Stimulated activated CD4-positive, alpha-beta T cell treated with anti-CD3 and anti-CD28 coated beads, Interleukin-2, amount 100 ng/mL, for 24 hours (primary cell): ENCODE data around the gene LRRC74B.
"Not testable (repeated sequence)": the region's sequence is repeated elsewhere in the genome, so short reads cannot be mapped to it uniquely, and the experiment has no call there.

Source experiments
- DNase-seq, 2 donors: peaks; one replicate each; pipeline ENCODE4 v3.0.0-alpha.2; 2020

LRRC74B gene

GRCh38 chr22:21032037-21032867, 13.5 kb upstream of the LRRC74B start, which contains the start of gene SLC7A4:
TSS of gene SLC7A4 (minus strand) at chr22:21032561. CDS start at chr22:21031812, 749 bp downstream.
- DNase-seq = no peak

- DNase-seq = no peak
These were observed 12.7 kb upstream of the LRRC74B start for GRCh38 chr22:21032868-21033688.

DNA sequence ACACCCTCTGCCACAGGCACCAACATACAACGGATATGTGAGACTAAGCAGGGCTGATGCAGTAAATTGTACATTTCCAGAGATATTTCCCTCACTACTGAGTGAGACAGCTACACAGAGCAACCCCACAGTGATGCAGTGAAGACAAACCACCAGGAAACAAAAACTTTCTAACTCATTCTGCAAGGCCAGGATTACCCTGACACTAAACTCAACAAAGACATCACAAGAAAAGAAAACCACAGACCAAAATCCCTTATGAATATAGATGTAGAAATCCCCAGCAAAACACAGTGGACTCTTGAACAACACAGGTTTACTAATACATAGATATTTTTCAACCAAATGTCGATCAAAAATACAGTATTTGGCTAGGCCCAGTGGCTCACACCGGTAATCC, 11.9 kb upstream of the LRRC74B start:
- DNase-seq = no peak

- DNase-seq = no peak
These were observed 10.8 kb upstream of the LRRC74B start for GRCh38 chr22:21034989-21035388.

DNA sequence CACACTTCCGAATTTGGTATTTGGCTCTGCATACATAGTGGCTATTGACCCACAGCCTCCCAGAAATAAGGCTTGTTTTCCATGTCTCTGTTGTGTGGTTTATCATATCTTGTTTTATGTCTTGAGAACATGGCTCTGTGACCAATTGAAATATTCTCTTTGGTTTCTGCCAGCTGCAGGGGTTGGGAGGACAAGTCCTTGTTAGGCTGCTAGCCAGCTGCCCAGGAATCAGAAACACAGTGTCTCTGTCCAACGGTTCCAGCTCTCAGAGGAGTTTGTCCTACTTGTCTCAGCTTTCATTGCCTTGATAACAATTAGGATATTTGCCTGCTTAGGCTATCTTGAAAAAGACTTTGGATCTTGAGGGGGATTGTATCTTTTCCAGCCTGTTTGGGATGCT, 7.3 kb upstream of the LRRC74B start:
- no peak for DNase-seq

- DNase-seq = not testable (repeated sequence)
These were observed 6.6 kb upstream of the LRRC74B start for GRCh38 chr22:21039158-21039557.

- DNase-seq = no peak
These were observed 3.8 kb upstream of the LRRC74B start for GRCh38 chr22:21041937-21042336.

- no peak for DNase-seq
These were observed 2.5 kb upstream of the LRRC74B start for GRCh38 chr22:21042978-21043859.

- no peak for DNase-seq
These were observed 1.7 kb upstream of the LRRC74B start for GRCh38 chr22:21043860-21044535.

DNA sequence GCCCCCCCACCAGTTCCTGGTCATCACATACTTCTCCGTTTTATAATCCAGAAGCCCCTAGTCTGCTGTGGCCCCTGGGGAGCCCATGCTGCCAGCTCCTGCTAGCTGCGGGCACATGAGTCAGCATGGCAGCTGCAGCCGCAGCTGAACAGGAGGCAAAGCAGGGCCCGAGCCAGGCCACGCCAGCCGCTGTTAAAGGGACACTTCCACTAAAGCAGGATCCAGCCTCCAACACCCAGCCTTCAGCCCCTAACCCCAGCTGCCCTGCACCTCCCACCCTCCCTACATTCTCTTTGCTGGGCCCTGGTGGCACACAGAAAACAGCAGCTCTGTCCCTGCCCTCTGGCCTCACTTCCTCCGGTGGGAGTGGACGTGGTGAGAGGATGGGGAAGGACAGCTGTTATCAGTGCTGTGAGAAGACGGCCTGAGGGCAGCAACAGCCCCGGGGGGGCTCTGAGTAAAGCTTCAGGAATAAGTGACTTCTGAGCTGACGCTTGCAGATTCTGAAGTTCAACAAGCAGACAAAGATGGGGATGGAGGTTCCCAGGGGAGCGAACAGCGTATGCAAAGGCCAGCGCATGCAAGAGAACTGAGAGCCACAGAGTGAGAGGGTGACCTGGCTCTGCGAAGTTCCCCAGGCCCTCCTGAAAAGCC, 688 bp upstream of the LRRC74B start:
- no peak for DNase-seq

DNA sequence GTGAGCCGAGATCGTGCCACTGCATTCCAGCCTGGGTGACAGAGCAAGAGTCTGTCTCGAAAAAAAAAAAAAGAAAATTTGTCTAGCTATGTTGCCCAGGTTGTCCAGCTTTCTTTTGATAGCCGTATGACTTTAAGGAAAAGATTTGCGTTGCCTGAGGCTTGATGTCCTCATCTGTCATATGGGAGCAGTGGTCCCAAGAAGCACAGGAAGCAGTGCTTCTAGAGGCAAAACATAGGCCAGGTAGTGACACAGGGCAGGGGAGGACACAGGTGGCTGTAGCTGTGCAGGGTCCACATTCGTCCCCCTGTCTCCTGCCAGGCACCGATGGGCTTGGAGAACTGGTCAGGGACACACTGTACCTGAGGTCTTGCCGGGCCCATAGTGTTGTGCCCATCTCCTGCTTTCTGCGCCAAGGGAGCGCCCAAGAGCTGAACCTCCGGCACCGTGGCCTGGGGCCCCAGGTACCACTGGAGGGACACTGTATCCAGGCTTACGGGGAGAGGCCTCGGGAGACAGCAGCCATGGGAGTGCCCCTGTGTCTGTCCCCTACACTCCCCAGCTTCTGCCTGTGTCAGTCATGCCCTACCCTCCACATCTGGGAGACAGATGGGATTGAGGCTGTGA, 1.4 kb downstream of the LRRC74B start:
- no peak for DNase-seq

DNA sequence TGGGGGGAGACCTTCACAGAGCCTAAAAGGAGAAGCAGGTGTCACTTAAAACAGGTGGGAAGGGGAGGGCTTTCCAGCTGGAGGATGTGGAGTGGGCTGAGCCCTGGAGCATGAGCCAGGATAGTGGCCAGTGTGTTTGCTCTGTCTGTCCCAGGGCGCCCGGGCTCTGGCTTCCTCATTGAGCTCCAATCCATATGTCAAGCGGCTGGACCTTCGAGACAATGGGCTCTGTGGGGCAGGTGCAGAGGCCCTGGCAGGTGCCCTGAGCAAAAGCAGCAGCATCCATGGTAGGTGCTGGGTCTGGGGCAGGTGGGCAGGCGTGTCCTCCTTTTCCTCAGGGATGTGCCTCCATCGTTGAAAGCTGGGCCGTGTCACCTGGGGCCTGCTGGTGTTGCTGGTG, 2.0 kb downstream of the LRRC74B start:
- DNase-seq = no peak

DNA sequence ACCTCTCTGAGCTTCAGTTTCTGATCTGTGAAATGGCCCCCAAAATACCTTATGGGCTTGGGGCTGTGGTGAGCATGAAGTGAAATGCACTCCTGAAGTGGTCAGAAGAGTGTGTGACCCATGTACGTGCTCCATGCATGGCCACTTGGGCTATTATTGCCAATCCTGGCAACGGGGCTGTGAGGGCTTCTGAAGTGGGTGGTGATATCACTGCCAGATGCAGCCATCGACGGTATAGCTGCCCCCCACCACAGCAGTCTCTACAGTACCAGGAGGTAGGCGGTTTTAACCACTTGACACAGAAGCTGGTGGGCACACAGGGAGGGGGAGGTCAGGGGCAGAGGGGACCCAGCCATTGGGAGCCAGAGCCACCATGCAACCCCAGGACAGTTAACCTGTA, 2.7 kb downstream of the LRRC74B start:
- not testable (repeated sequence) for DNase-seq

DNA sequence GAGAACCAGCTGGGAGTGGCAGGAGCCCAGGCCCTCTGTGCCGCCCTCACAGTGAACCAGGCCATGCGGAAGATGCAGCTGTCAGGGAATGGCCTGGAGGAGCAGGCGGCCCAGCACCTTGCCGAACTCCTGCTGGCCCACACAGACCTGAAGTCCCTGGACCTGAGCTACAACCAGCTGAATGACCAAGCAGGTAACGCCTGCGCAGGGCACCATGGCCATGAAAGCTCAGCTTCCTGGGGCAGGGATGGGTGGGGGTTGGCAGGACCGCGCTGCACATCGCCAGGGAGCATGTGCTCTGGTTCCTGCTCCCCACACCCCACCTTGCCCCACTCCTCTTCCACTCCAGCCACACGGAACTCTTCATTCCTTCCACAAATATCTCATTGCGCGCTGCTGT, 3.2 kb downstream of the LRRC74B start:
- not testable (repeated sequence) for DNase-seq

DNA sequence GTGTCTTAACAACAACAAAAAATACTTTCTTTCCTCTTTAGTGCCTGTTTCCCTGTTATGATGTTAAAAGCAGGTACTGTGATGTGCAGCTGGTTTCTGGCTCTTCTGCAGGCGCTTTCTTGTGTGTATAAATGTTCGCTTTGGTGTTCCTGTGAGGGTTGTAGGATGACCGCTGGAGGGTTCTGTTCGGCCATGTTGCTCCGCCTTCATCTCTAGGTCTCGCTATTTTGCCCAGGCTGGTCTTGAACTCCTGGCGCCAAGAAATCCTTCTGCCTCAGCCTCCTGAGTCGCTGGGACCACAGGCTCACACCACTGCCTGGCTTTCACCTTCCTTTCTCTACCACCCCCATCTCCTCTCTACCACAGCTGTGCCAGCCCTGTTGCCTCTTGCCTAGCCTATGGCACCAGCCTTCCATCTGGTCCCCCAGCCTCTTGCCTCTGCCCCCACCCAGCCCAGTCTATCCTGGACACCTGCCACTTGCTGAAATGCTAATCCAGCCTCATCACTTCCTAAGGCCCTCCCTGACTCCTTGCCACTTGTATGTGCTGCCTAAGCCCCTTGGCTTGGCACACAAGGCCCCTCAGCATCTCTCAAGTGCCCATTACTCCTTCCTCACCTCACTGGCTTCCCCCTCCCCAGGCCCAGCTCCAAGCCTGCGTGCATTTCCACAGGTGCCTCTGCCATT, 5.5 kb downstream of the LRRC74B start:
- no peak for DNase-seq

DNA sequence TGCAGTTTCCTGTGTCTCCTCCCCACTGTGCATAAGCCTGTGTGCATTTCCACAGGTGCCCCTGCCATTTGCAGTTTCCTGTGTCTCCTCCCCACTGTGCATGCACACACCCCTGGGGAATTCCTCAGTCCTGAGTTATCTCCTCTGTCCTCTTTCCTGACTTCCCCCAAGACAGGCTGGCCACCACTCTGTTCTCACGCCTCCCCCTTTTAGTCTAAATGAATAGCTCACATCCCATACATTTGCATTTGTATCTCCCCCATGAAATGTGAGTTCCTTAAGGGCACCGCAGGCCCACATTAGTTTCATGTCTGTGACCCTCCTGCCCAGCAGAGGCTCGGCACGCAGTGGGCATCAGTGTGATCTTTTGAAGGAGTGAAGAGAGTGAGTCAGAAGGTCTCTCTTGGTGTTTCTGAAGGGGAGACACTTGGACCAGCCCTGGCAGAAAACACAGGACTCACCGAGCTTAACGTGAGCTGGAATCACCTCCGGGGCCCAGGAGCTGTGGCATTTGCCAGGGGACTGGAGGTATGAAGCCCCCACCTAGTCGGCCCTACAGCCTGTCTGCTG, 6.2 kb downstream of the LRRC74B start:
- no peak for DNase-seq

- DNase-seq = no peak
These were observed 7.1 kb downstream of the LRRC74B start for GRCh38 chr22:21052715-21053459.

DNA sequence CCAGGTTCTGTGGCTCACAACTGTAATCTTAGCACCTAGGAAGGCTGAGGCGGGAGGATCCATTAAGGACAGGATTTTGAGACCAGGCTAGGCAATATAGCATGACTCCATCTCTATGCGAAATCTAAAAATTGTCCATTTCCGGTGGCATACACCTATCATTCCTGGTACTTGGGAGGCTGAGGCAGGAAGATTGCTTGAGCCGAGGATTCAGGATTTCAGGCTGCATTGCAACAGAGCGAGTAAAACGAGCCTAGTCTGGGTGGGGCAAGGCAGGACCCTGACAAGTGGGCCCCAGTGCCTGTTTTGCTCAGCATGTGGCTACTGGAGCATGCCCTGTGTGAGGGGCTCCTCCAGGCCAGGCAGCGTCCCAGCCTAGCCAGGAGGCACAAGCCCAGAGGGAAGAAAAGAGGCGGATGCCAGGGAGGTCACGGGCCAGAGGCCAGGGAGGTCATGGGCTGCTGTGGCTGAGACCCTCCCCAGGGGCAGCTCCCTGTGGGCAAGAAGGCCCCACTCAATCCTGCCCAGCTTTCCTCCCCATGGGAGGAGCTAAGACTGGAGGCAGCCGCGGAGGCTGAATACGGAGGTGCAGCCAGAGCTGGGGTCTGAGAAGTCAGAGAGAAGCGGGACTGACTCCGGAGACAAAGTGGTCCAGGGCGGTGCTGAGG, 8.4 kb downstream of the LRRC74B start:
- DNase-seq = no peak
